Measurements from ENCODE around the gene SPAG16. TPM values are rescaled to one million over a fixed set of nuclear protein-coding genes. Genes with fewer than 3 reads are reported as not detected.

Gene SPAG16
- total RNA-seq, 2 donors from 2014 or later: 15.5 to 22.8 TPM

- 90 to 91% methylated on average over 1 of the region's 1 CpG for WGBS, 2 donors
- no peaks in the 10 kb centered on the region for H3K36me3 ChIP-seq (replicated peaks in 1 of 2; ENCODE audit: insufficient read depth in 1 of 2, low read depth in 2 of 2)
- H3K27me3 ChIP-seq: no peaks in the 10 kb centered on the region
- intact Hi-C loops (cut with DNase I): no loop called here
- H3K9me3 ChIP-seq: no peaks in the 10 kb centered on the region
- no peak overlapping the region for H3K27ac ChIP-seq
- TF ChIP-seq POLR2A (IDR thresholded peaks at IDR 0.05): no peak
- no peaks in the 10 kb centered on the region for H3K4me1 ChIP-seq
- no peak overlapping the region for H3K4me3 ChIP-seq
- DNase-seq (no peak), ATAC-seq (no peak)
Observed at GRCh38 chr2:213722565-213722964, 438.3 kb downstream of the SPAG16 start.

GRCh38 chr2:213723041-213723560 is 438.8 kb downstream of the SPAG16 start:
- Histone ChIP-seq H3K9me3 (no peaks in the 10 kb centered on the region), H3K27me3 (no peaks in the 10 kb centered on the region), H3K27ac (no peak overlapping the region), H3K4me1 (no peaks in the 10 kb centered on the region), H3K36me3 (replicated peaks in 1 of 2; ENCODE audit: insufficient read depth in 1 of 2, low read depth in 2 of 2) (no peaks in the 10 kb centered on the region), H3K4me3 (no peak overlapping the region)
- TF ChIP-seq POLR2A (IDR thresholded peaks at IDR 0.05): no peak
- TF ChIP-seq, protein P1, sequence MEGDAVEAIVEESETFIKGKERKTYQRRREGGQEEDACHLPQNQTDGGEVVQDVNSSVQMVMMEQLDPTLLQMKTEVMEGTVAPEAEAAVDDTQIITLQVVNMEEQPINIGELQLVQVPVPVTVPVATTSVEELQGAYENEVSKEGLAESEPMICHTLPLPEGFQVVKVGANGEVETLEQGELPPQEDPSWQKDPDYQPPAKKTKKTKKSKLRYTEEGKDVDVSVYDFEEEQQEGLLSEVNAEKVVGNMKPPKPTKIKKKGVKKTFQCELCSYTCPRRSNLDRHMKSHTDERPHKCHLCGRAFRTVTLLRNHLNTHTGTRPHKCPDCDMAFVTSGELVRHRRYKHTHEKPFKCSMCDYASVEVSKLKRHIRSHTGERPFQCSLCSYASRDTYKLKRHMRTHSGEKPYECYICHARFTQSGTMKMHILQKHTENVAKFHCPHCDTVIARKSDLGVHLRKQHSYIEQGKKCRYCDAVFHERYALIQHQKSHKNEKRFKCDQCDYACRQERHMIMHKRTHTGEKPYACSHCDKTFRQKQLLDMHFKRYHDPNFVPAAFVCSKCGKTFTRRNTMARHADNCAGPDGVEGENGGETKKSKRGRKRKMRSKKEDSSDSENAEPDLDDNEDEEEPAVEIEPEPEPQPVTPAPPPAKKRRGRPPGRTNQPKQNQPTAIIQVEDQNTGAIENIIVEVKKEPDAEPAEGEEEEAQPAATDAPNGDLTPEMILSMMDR (IDR thresholded peaks at IDR 0.05): no peak
- no peak for DNase-seq
- ATAC-seq: no peak
- intact Hi-C loops (cut with DNase I): no loop called here
- 53 to 60% methylated on average over 2 of the region's 2 CpGs for WGBS, 2 donors

GRCh38 chr2:213723707-213724106 is 439.4 kb downstream of the SPAG16 start:
- TF ChIP-seq POLR2A (IDR thresholded peaks at IDR 0.05): no peak
- TF ChIP-seq, protein P1 (IDR thresholded peaks at IDR 0.05): no peak
- H3K9me3 ChIP-seq: no peaks in the 10 kb centered on the region
- intact Hi-C loops (cut with DNase I): no loop called here
- no peak overlapping the region for H3K4me3 ChIP-seq
- DNase-seq: no peak
- H3K4me1 ChIP-seq: no peaks in the 10 kb centered on the region
- H3K36me3 ChIP-seq (replicated peaks in 1 of 2; ENCODE audit: insufficient read depth in 1 of 2, low read depth in 2 of 2): no peaks in the 10 kb centered on the region
- H3K27me3 ChIP-seq: no peaks in the 10 kb centered on the region
- 11 to 13% methylated on average over 1 of the region's 1 CpG for WGBS, 2 donors
- no peak overlapping the region for H3K27ac ChIP-seq
- ATAC-seq: no peak

GRCh38 chr2:213726101-213726500 is 441.8 kb downstream of the SPAG16 start:
- DNase-seq (no peak), ATAC-seq (no peak)
- Histone ChIP-seq H3K9me3 (no peaks in the 10 kb centered on the region), H3K27me3 (no peaks in the 10 kb centered on the region), H3K4me1 (no peaks in the 10 kb centered on the region), H3K4me3 (no peak overlapping the region), H3K27ac (no peak overlapping the region), H3K36me3 (replicated peaks in 1 of 2; ENCODE audit: insufficient read depth in 1 of 2, low read depth in 2 of 2) (no peaks in the 10 kb centered on the region)
- intact Hi-C loops (cut with DNase I): no loop called here
- TF ChIP-seq, protein P1 (IDR thresholded peaks at IDR 0.05): no peak
- no peak for TF ChIP-seq POLR2A (IDR thresholded peaks at IDR 0.05)
- 83 to 92% methylated on average over 1 of the region's 1 CpG for WGBS, 2 donors

DNA sequence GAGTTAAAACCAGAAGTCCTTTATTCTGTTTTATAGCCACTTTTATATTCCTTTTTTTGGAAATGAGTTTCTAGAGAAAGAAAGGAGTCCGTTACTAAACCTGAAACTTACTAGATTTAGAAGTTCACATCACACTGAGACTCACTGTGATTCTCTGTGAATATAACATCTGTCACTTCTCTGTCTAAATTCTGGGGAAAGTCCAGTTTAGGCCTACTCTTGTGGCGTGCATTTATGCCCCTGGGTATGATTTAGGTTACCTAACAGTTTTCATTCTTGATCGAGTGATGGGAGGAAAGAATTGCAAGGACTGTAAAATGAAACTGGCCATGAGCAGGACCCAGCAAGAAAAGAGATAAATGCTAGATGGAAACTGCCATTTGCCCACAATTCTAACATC is 449.6 kb downstream of the SPAG16 start:
- Histone ChIP-seq H3K27ac (no peak overlapping the region), H3K4me1 (no peaks in the 10 kb centered on the region), H3K9me3 (no peaks in the 10 kb centered on the region), H3K36me3 (replicated peaks in 1 of 2; ENCODE audit: insufficient read depth in 1 of 2, low read depth in 2 of 2) (no peaks in the 10 kb centered on the region), H3K4me3 (no peak overlapping the region), H3K27me3 (no peaks in the 10 kb centered on the region)
- TF ChIP-seq, protein P1 (IDR thresholded peaks at IDR 0.05): no peak
- TF ChIP-seq POLR2A (IDR thresholded peaks at IDR 0.05): no peak
- intact Hi-C loops (cut with DNase I): no loop called here
- no peak for DNase-seq
- ATAC-seq: no peak
- 48 to 64% methylated on average over 3 of the region's 3 CpGs for WGBS, 2 donors

Data from body of pancreas (tissue), 4 donors.